GM12878 (cell line): ENCODE results near the gene RAB25. TPM values are rescaled to one million over a fixed set of nuclear protein-coding genes. Genes with fewer than 3 reads are reported as not detected.
A peak's percentile ranks its signal among the peaks of the same experiment; 100 is the strongest.

Experiments used
- ATAC-seq: fragments of 200-7000 bp; cut with Tn5 transposase; 3 replicates; pipeline ENCODE4 v1.9.1; 2020; ENCODE audit warnings: mild to moderate bottlenecking, moderate library complexity
- BruUV-seq: library from RNA; stranded (reverse); fragments of 400-500 nt; replicated peaks from 2 replicates; lab custom pipeline; 2021; lab: Mats Ljungman, UMichigan
- CTCF ChIA-PET: fragments of 300-600 bp; sonication (Branson Sonifier 250); formaldehyde crosslinking; extraction: SDS; loops from one replicate; lab custom pipeline; 2021; ENCODE audit warnings: inconsistent platforms; lab: Yijun Ruan, JAX
- POLR2A ChIA-PET: fragments of 350-600 bp; formaldehyde crosslinking; extraction: SDS; loops from one replicate; lab custom pipeline; 2021; ENCODE audit warnings: inconsistent platforms; lab: Charles Lee
- RAD21 ChIA-PET: fragments of 300-600 bp; sonication (Branson Sonifier 250); formaldehyde crosslinking; loops from one replicate; lab custom pipeline; 2023; ENCODE audit warnings: antibody characterized with exemption; ENCODE audit not compliant: unreplicated experiment; lab: Charles Lee
- SMC1A ChIA-PET: fragments of 300-600 bp; sonication (Branson Sonifier 250); formaldehyde crosslinking; loops from one replicate; lab custom pipeline; 2023; ENCODE audit not compliant: unreplicated experiment, uncharacterized antibody; lab: Charles Lee
- DNase-seq: peaks from one replicate; pipeline ENCODE4 v3.0.0-alpha.2; 2011; ENCODE audit warnings: low read depth, low spot score
- FAIRE-seq: peaks from 3 replicates; lab custom pipeline; 2011; peaks lifted over from hg19 to GRCh38; lab: Jason Lieb, UNC
- H2AFZ ChIP-seq: 2 replicates; pipeline ENCODE4 v1.6.0; 2011; ENCODE audit warnings: low read depth, low read length, control low read depth; ENCODE audit not compliant: control insufficient read depth
- H3K27ac ChIP-seq: 2 replicates; pipeline ENCODE4 v1.5.1; 2011; ENCODE audit warnings: control low read depth; ENCODE audit not compliant: control insufficient read depth, insufficient read depth
- H3K27me3 ChIP-seq, 2 experiments: replicated peaks in 1 of 2; 2 replicates each; pipeline versions ENCODE4 v1.6.0 to v1.6.1; 2011; ENCODE audit warnings: low read length in 1 of 2; ENCODE audit not compliant: control insufficient read depth in 2 of 2, insufficient read depth in 2 of 2
- H3K36me3 ChIP-seq, 2 experiments: 2 replicates each; pipeline ENCODE4 v1.5.1; 2011; ENCODE audit warnings: low read length in 1 of 2; ENCODE audit not compliant: control insufficient read depth in 2 of 2, insufficient read depth in 2 of 2
- H3K4me1 ChIP-seq: 2 replicates; pipeline ENCODE4 v1.6.1; 2011; ENCODE audit warnings: mild to moderate bottlenecking, low read length, moderate library complexity, mixed read lengths; ENCODE audit not compliant: control insufficient read depth, insufficient read depth
- H3K4me2 ChIP-seq: 2 replicates; pipeline ENCODE4 v1.6.0; 2011; ENCODE audit warnings: control low read depth; ENCODE audit not compliant: control insufficient read depth, insufficient read depth
- H3K4me3 ChIP-seq: fragments of 200-600 bp; sonication (generic); 2 replicates; pipeline ENCODE4 v1.5.1; 2016
- H3K79me2 ChIP-seq: 2 replicates; pipeline ENCODE4 v1.6.0; 2011; ENCODE audit warnings: low read length; ENCODE audit not compliant: control insufficient read depth, insufficient read depth
- H3K9ac ChIP-seq: 2 replicates; pipeline ENCODE4 v1.8.0; 2011; ENCODE audit warnings: low read length, control low read depth, mixed read lengths; ENCODE audit not compliant: control insufficient read depth, insufficient read depth
- H3K9me3 ChIP-seq: replicated peaks from 3 replicates; pipeline ENCODE4 v1.5.1; 2011; ENCODE audit warnings: mild to moderate bottlenecking, low read length; ENCODE audit not compliant: control insufficient read depth, insufficient read depth
- H4K20me1 ChIP-seq: 2 replicates; pipeline ENCODE4 v1.6.0; 2011; ENCODE audit not compliant: control insufficient read depth, insufficient read depth
- BHLHE40 ChIP-seq, 2 experiments: fragments of 450-650 bp in 1 of 2; IDR thresholded peaks; 2 replicates each; pipeline ENCODE4 v1.6.1; 2011 to 2017; ENCODE audit warnings: low read depth in 2 of 2, borderline replicate concordance in 1 of 2, improper control_type of control experiment in 1 of 2, low read length in 1 of 2, mild to moderate bottlenecking in 1 of 2
- BRCA1 ChIP-seq: IDR thresholded peaks from 2 replicates; pipeline ENCODE4 v1.6.1; 2011; ENCODE audit warnings: low read depth, low read length, improper control_type of control experiment
- CREM ChIP-seq: IDR thresholded peaks from 2 replicates; pipeline ENCODE4 v1.6.1; 2014; ENCODE audit warnings: antibody characterized with exemption, low read depth
- DPF2 ChIP-seq: fragments of 450-650 bp; IDR thresholded peaks from 2 replicates; pipeline ENCODE4 v1.6.1; 2017; ENCODE audit warnings: mild to moderate bottlenecking
- ETV6 ChIP-seq, 2 experiments: fragments of 450-650 bp in 1 of 2; IDR thresholded peaks in 1 of 2; conservative IDR thresholded peaks in 1 of 2; 2 replicates each; pipeline ENCODE4 v1.6.1; 2014; ENCODE audit warnings: antibody characterized with exemption in 1 of 2, borderline replicate concordance in 1 of 2, low read depth in 1 of 2, mild to moderate bottlenecking in 1 of 2, moderate library complexity in 1 of 2
- FOS ChIP-seq: IDR thresholded peaks from 3 replicates; pipeline ENCODE4 v1.6.1; 2011; ENCODE audit warnings: borderline replicate concordance; ENCODE audit not compliant: insufficient read length; ENCODE audit errors: extremely low read depth
- IKZF1 ChIP-seq: fragments of 450-650 bp; conservative IDR thresholded peaks from 2 replicates; pipeline ENCODE4 v1.6.1; 2017; ENCODE audit warnings: antibody characterized with exemption, mild to moderate bottlenecking
- IKZF2 ChIP-seq, 2 experiments: fragments of 450-650 bp; IDR thresholded peaks; 2 replicates each; pipeline ENCODE4 v1.6.1; 2017; ENCODE audit warnings: mild to moderate bottlenecking in 2 of 2, moderate library complexity in 2 of 2
- IRF4 ChIP-seq: IDR thresholded peaks from 2 replicates; pipeline ENCODE4 v1.6.1; 2011; ENCODE audit warnings: low read depth, low read length
- MEF2A ChIP-seq: IDR thresholded peaks from 2 replicates; pipeline ENCODE4 v1.6.1; 2011; ENCODE audit warnings: low read depth, mild to moderate bottlenecking, low read length, moderate library complexity; ENCODE audit not compliant: insufficient read depth
- MTA2 ChIP-seq: fragments of 450-650 bp; IDR thresholded peaks from 2 replicates; pipeline ENCODE4 v1.6.1; 2016; ENCODE audit warnings: low read depth, mild to moderate bottlenecking, moderate library complexity
- PAX5 ChIP-seq: IDR thresholded peaks from 2 replicates; pipeline ENCODE4 v1.6.1; 2011; ENCODE audit warnings: low read depth, low read length, borderline replicate concordance
- RAD21 ChIP-seq: IDR thresholded peaks from 2 replicates; pipeline ENCODE4 v1.6.1; 2011; ENCODE audit warnings: mild to moderate bottlenecking, low read depth, low read length, moderate library complexity; ENCODE audit not compliant: insufficient read depth
- RUNX3 ChIP-seq: IDR thresholded peaks from 2 replicates; pipeline ENCODE4 v1.6.1; 2012; ENCODE audit warnings: low read length, inconsistent platforms
- SPI1 ChIP-seq: IDR thresholded peaks from 2 replicates; pipeline ENCODE4 v1.6.1; 2011; ENCODE audit warnings: low read depth, mild to moderate bottlenecking, low read length, moderate library complexity, borderline replicate concordance; ENCODE audit not compliant: insufficient read depth
- YY1 ChIP-seq: IDR thresholded peaks from 2 replicates; pipeline ENCODE4 v1.6.1; 2011; ENCODE audit warnings: low read depth, mild to moderate bottlenecking, low read length
- WGBS: methylation state at CpG from one replicate; pipeline ENCODE4 v1.1.6; 2016; ENCODE audit warnings: low lambda C conversion rate; ENCODE audit not compliant: insufficient replicate concordance, insufficient coverage; ENCODE audit errors: missing lambda C conversion rate; 5-methylcytosine and 5-hydroxymethylcytosine counted together
- in situ Hi-C: fragments of 300-500 bp; cut with MboI; formaldehyde crosslinking; loops from 9 replicates; pipeline ENCODE4 v1.14.3; 2018; ENCODE audit warnings: mixed read lengths
- intact Hi-C: fragments of 100-400 bp; cut with micrococcal nuclease; formaldehyde crosslinking; loops from one replicate; pipeline ENCODE4 v1.14.2; 2022; ENCODE audit not compliant: unreplicated experiment
- polyA plus RNA-seq, 11 experiments: library from polyadenylated mRNA; depleted of rRNA in 4 of 11; unstranded in 6 of 11; stranded (reverse) in 5 of 11; fragments of >200 nt; fragmentation: Nextera tagmentation in 4 of 11; fragmentation: Illumina TruSeq in 1 of 11; extraction: Ambion mirVana in 4 of 11; extraction: Trizol in 1 of 11; gene quantifications; 1 replicate in 1 of 11; 2 replicates in 10 of 11; pipeline versions ENCODE4 v1.2.1 to v1.2.3, GENCODE V29; 2011 to 2016; ENCODE audit warnings: inconsistent platforms in 2 of 11, missing spikeins in 2 of 11, low read depth in 1 of 11
- total RNA-seq, 4 experiments: library from RNA; depleted of rRNA in 3 of 4; stranded (reverse); fragments of >200 nt in 3 of 4; fragmentation: Illumina TruSeq in 1 of 4; extraction: Trizol in 1 of 4; gene quantifications; 2 replicates each; pipeline versions ENCODE4 v1.2.1 to v1.2.3, GENCODE V29; 2013 to 2021
- TF ChIP-seq, protein P1 (sequence below), 3 experiments: IDR thresholded peaks in 2 of 3; conservative IDR thresholded peaks in 1 of 3; 2 replicates each; pipeline ENCODE4 v1.5.1; 2011; ENCODE audit warnings: low read depth in 3 of 3, low read length in 3 of 3, mild to moderate bottlenecking in 3 of 3, control low read depth in 2 of 3, moderate library complexity in 2 of 3, inconsistent platforms in 1 of 3, mixed read lengths in 1 of 3; ENCODE audit not compliant: control insufficient read depth in 2 of 3, insufficient read depth in 1 of 3; ENCODE audit errors: extremely low read depth in 1 of 3

The RAB25 gene
- total and polyA plus RNA-seq, 10 of the 15 experiments (the other 5 are each of a cell fraction or from before 2014, with no cell fraction given) = 0.16 to 0.36 (median 0.22) TPM; not detected in 7

DNA sequence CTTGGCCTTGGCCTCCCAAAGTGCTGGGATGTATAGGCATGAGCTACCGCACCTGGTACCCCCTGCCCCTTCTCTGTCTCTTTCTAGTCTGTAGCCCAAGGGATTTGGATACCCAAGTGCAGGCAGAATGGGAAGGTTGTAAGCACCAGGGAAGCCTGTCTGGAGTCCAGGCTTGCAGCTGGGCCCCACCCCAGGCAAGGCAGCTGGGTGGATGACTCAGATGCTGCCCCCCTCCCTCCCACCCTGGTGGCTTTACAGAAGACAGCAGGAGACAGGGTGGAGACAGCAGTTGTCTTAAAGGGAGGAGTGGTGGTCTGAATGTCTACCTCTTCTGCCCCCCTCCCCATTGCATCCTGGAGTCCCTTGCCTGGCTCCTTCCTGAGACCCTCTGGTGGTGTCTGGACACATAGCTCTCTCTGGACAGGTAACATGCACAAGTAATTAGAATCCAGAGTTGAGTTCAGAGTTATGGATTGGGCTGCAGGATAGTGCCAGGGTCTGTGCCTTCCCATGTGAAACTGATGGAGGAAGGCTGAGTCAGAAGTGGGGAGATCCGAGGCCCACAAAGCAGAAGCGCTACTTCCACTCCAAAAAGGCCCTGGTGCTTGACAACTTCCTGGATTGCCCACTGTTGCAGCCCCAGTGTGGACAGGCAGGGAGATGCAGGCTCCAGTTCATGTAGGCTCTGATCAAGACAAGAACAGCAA is 58.7 kb downstream of the RAB25 start:
- peak overlapping the region; percentile 64 for H3K27ac ChIP-seq
- ChIA-PET CTCF (interaction anchor here (1.3 to 25.7 kb wide), 4 partner anchors 10 to 130 kb away, joined by 3 to 1294 read pairs (median 24); no protein-coding TSS in a partner anchor), SMC1A (interaction anchor here (9.2 to 23.6 kb wide), 2 partner anchors 9 to 21 kb away, joined by 92 to 874 read pairs; no protein-coding TSS in a partner anchor), RAD21 (interaction anchor here (1.2 to 22.2 kb wide), 3 partner anchors 8 to 30 kb away, joined by 3 to 695 read pairs (median 105); no protein-coding TSS in a partner anchor), POLR2A (interaction anchor here (0.5 to 12.7 kb wide), 7 partner anchors 9 to 113 kb away, joined by 3 to 128 read pairs (median 13); no protein-coding TSS in a partner anchor)
- peak overlapping the region; percentile 81 for H3K4me2 ChIP-seq
- no peaks in the 10 kb centered on the region for H3K27me3 ChIP-seq
- peaks cover 85% of the 10 kb centered on the region for H3K79me2 ChIP-seq
- intact Hi-C loops (no loop called here), in situ Hi-C loops (no loop called here)
- 33% methylated on average over 3 of the region's 3 CpGs for WGBS
- no peaks in the 10 kb centered on the region; a peak in 1 of 4 replicates for H3K36me3 ChIP-seq
- peaks cover 42% of the 10 kb centered on the region for H3K4me1 ChIP-seq
- FAIRE-seq = peak; percentile 78
- ATAC-seq = peak; percentile 41
- peak overlapping the region; percentile 47; the same call in 1 of the 2 replicates for H3K9ac ChIP-seq
- no peaks in the 10 kb centered on the region for H4K20me1 ChIP-seq
- DNase-seq = no peak
- no peaks in the 10 kb centered on the region for H3K9me3 ChIP-seq
- BruUV-seq = TSS peak; percentile 21
- peak overlapping the region; percentile 35; the same call in 1 of the 2 replicates for H3K4me3 ChIP-seq
- peak overlapping the region; percentile 18; the same call in 1 of the 2 replicates for H2AFZ ChIP-seq
- peak; percentile 88 for TF ChIP-seq SPI1
- TF ChIP-seq IKZF2 (IDR thresholded peaks at IDR 0.05) = peak; percentile 66 to 79; a peak in 3 of 4 replicates
- TF ChIP-seq RAD21 = peak; percentile 16; the same call in 1 of the 2 replicates
- TF ChIP-seq YY1 = no peak
- 0 out of 2 replicates have a peak, but pooled peaks have one; percentile 8 for TF ChIP-seq PAX5
- peak in 1 of 2 experiments; percentile 68; a peak in 1 of 4 replicates for TF ChIP-seq ETV6 (conservative IDR thresholded peaks at IDR 0.05 in 1 of 2, IDR thresholded peaks at IDR 0.05 in 1 of 2; ENCODE audit: borderline replicate concordance in 1 of 2, low read depth in 1 of 2)
- 0 out of 4 replicates have a peak, but pooled peaks of 1 of the 2 experiments have one; percentile 13 for TF ChIP-seq BHLHE40 (IDR thresholded peaks at IDR 0.05; ENCODE audit: borderline replicate concordance in 1 of 2, low read depth in 2 of 2, low read length in 1 of 2)
- TF ChIP-seq, protein P1, sequence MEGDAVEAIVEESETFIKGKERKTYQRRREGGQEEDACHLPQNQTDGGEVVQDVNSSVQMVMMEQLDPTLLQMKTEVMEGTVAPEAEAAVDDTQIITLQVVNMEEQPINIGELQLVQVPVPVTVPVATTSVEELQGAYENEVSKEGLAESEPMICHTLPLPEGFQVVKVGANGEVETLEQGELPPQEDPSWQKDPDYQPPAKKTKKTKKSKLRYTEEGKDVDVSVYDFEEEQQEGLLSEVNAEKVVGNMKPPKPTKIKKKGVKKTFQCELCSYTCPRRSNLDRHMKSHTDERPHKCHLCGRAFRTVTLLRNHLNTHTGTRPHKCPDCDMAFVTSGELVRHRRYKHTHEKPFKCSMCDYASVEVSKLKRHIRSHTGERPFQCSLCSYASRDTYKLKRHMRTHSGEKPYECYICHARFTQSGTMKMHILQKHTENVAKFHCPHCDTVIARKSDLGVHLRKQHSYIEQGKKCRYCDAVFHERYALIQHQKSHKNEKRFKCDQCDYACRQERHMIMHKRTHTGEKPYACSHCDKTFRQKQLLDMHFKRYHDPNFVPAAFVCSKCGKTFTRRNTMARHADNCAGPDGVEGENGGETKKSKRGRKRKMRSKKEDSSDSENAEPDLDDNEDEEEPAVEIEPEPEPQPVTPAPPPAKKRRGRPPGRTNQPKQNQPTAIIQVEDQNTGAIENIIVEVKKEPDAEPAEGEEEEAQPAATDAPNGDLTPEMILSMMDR (IDR thresholded peaks at IDR 0.05 in 2 of 3, conservative IDR thresholded peaks at IDR 0.05 in 1 of 3; ENCODE audit: control insufficient read depth in 2 of 3, extremely low read depth in 1 of 3, insufficient read depth in 1 of 3, low read depth in 3 of 3, low read length in 3 of 3) = peak in 2 of 3 experiments; percentile 10 to 26; a peak in 2 of 6 replicates
- TF ChIP-seq IRF4 = peak; percentile 51
- TF ChIP-seq FOS = no peak
- TF ChIP-seq IKZF1 = peak; percentile 82
- peak; percentile 49 for TF ChIP-seq RUNX3
- TF ChIP-seq MEF2A = no peak
- TF ChIP-seq BRCA1 = no peak
- TF ChIP-seq MTA2 = peak; percentile 34; the same call in 1 of the 2 replicates
- TF ChIP-seq DPF2 = peak; percentile 60; the same call in 1 of the 2 replicates
- peak; percentile 44; the same call in 1 of the 2 replicates for TF ChIP-seq CREM
